ENCODE data around the gene ARHGAP24. TPM values are rescaled to one million over a fixed set of nuclear protein-coding genes. Genes with fewer than 3 reads are reported as not detected.

ARHGAP24 gene
- total RNA-seq, 1 experiment from 2014 or later, result 17.4 TPM

DNA sequence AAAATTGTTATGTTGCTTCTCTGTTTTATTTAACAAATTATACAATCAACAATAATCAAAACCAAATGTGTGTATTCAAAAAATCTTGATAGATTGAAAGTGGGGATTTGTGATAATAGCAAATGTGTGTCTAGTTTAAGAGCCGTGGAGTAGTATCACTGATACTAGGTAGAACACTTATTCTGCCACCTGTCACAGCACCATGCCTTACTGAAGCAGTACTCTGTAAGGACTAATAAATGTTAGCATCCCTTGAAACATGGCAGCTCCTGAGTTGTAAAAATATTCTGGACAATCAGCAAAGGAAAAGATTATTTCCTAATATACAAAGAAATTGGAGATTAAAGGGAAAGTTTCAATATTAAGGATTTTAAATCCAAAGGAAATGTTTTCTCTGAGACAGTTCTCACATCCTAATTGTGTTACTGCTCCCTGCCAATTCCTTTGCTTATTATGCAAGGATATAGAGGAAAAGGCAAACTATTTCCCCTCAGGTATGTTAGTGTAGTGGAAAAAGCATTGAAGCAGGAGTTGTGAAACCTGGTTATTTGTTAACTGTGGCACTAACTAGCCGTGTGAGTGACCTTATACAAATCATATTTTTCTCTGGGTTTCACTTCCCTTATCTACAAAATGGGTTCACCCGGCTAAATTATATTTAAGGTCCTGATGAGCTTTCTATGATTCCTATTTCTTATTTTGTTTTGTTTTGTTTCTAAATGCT lies 303.1 kb downstream of the ARHGAP24 start:
- ChIA-PET POLR2A (no interaction called here), CTCF (no interaction called here)
- Histone ChIP-seq H3K27ac (ENCODE audit: low read length) (no peak overlapping the region), H3K4me3 (ENCODE audit: low read depth in 2 of 2, low read length in 2 of 2) (no peak overlapping the region), H3K27me3 (ENCODE audit: control insufficient read depth, insufficient read depth, low read length) (no peaks in the 10 kb centered on the region), H3K9me3 (ENCODE audit: control insufficient read depth, insufficient read depth, low read depth, low read length) (no peaks in the 10 kb centered on the region), H3K4me1 (ENCODE audit: control insufficient read depth, insufficient read depth, low read length) (0 out of 2 replicates have a peak, but pooled peaks cover 3% of the 10 kb centered on the region), H3K36me3 (ENCODE audit: control insufficient read depth, insufficient read depth, low read length) (no peaks in the 10 kb centered on the region)
- intact Hi-C loops (cut with micrococcal nuclease; ENCODE audit: unreplicated experiment) (no loop called here), in situ Hi-C loops (cut with HindIII; ENCODE audit: low pct_unique_long_range_greater_than_20kb, low sequenced_read_pairs) (no loop called here)
- TF ChIP-seq POLR2AphosphoS5 (IDR thresholded peaks at IDR 0.05; ENCODE audit: low read depth, low read length), result no peak
- TF ChIP-seq, protein P1, sequence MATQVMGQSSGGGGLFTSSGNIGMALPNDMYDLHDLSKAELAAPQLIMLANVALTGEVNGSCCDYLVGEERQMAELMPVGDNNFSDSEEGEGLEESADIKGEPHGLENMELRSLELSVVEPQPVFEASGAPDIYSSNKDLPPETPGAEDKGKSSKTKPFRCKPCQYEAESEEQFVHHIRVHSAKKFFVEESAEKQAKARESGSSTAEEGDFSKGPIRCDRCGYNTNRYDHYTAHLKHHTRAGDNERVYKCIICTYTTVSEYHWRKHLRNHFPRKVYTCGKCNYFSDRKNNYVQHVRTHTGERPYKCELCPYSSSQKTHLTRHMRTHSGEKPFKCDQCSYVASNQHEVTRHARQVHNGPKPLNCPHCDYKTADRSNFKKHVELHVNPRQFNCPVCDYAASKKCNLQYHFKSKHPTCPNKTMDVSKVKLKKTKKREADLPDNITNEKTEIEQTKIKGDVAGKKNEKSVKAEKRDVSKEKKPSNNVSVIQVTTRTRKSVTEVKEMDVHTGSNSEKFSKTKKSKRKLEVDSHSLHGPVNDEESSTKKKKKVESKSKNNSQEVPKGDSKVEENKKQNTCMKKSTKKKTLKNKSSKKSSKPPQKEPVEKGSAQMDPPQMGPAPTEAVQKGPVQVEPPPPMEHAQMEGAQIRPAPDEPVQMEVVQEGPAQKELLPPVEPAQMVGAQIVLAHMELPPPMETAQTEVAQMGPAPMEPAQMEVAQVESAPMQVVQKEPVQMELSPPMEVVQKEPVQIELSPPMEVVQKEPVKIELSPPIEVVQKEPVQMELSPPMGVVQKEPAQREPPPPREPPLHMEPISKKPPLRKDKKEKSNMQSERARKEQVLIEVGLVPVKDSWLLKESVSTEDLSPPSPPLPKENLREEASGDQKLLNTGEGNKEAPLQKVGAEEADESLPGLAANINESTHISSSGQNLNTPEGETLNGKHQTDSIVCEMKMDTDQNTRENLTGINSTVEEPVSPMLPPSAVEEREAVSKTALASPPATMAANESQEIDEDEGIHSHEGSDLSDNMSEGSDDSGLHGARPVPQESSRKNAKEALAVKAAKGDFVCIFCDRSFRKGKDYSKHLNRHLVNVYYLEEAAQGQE (IDR thresholded peaks at IDR 0.05; ENCODE audit: insufficient read depth in 1 of 2, low read depth in 2 of 2, low read length in 1 of 2), result no peak
- TF ChIP-seq, protein P2, sequence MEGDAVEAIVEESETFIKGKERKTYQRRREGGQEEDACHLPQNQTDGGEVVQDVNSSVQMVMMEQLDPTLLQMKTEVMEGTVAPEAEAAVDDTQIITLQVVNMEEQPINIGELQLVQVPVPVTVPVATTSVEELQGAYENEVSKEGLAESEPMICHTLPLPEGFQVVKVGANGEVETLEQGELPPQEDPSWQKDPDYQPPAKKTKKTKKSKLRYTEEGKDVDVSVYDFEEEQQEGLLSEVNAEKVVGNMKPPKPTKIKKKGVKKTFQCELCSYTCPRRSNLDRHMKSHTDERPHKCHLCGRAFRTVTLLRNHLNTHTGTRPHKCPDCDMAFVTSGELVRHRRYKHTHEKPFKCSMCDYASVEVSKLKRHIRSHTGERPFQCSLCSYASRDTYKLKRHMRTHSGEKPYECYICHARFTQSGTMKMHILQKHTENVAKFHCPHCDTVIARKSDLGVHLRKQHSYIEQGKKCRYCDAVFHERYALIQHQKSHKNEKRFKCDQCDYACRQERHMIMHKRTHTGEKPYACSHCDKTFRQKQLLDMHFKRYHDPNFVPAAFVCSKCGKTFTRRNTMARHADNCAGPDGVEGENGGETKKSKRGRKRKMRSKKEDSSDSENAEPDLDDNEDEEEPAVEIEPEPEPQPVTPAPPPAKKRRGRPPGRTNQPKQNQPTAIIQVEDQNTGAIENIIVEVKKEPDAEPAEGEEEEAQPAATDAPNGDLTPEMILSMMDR (IDR thresholded peaks at IDR 0.05), result no peak
- TF ChIP-seq TCF7L2 (IDR thresholded peaks at IDR 0.05; ENCODE audit: low read depth, low read length), result no peak
- no peak for TF ChIP-seq SIN3A (IDR thresholded peaks at IDR 0.05; ENCODE audit: borderline replicate concordance, insufficient read depth, low read depth, low read length)
- no peak for DNase-seq (ENCODE audit: low read depth, low spot score)
- BruUV-seq (replicated peaks), result no TSS peak
- ATAC-seq, result no peak

DNA sequence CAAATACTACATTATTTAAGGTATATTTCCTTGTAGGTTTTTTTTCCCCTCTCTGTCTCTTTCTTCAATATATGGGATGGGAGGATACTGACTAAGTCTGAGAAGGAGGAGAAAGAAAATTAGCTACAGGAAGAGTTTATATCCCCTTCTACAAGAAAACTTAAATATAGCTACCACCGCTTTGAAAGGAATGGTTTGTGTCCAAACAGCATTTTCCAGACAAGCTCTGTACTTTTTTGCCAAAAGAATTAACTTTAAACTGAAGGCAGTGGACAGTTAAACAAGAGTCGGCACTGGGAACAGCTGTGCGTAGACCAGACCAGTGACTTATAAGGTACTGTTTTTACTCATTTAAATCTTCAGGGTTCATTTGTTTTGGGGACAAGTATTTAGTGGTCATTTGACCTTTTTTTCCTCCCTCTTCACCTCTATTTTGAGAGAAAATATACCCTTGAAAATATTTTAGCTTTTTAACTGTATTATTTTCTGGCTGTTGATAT lies 303.7 kb downstream of the ARHGAP24 start:
- DNase-seq (ENCODE audit: low read depth, low spot score) (no peak), ATAC-seq (no peak)
- Histone ChIP-seq H3K4me3 (ENCODE audit: low read depth in 2 of 2, low read length in 2 of 2) (peak overlapping the region in 1 of 2 experiments; percentile 23; a peak in 2 of 4 replicates), H3K4me1 (ENCODE audit: control insufficient read depth, insufficient read depth, low read length) (0 out of 2 replicates have a peak, but pooled peaks cover 3% of the 10 kb centered on the region), H3K9me3 (ENCODE audit: control insufficient read depth, insufficient read depth, low read depth, low read length) (no peaks in the 10 kb centered on the region), H3K27ac (ENCODE audit: low read length) (peak overlapping the region; percentile 29; the same call in 1 of the 2 replicates), H3K27me3 (ENCODE audit: control insufficient read depth, insufficient read depth, low read length) (no peaks in the 10 kb centered on the region), H3K36me3 (ENCODE audit: control insufficient read depth, insufficient read depth, low read length) (no peaks in the 10 kb centered on the region)
- ChIA-PET POLR2A (no interaction called here), CTCF (no interaction called here)
- BruUV-seq (replicated peaks), result no TSS peak
- TF ChIP-seq TCF7L2 (IDR thresholded peaks at IDR 0.05; ENCODE audit: low read depth, low read length) (no peak), SIN3A (IDR thresholded peaks at IDR 0.05; ENCODE audit: borderline replicate concordance, insufficient read depth, low read depth, low read length) (no peak), POLR2AphosphoS5 (IDR thresholded peaks at IDR 0.05; ENCODE audit: low read depth, low read length) (no peak)
- TF ChIP-seq, protein P1 (IDR thresholded peaks at IDR 0.05; ENCODE audit: insufficient read depth in 1 of 2, low read depth in 2 of 2, low read length in 1 of 2), result no peak
- TF ChIP-seq, protein P2 (IDR thresholded peaks at IDR 0.05), result no peak
- in situ Hi-C loops (cut with HindIII; ENCODE audit: low pct_unique_long_range_greater_than_20kb, low sequenced_read_pairs), result no loop called here
- intact Hi-C loops (cut with micrococcal nuclease; ENCODE audit: unreplicated experiment), result no loop called here
